Trophoblast cell (in vitro differentiated cells and primary cell): ENCODE results near the gene APC.

ENCODE experiments used
- DNase-seq, 2 donors: peaks; one replicate each; pipeline ENCODE4 v3.0.0-alpha.2; 2016
- H2AFZ ChIP-seq: 2 replicates; pipeline ENCODE4 v1.6.1; 2013; ENCODE audit warnings: low read length, moderate library complexity, mild to moderate bottlenecking; ENCODE audit not compliant: insufficient read depth, poor library complexity
- H2AK5ac ChIP-seq: 2 replicates; pipeline ENCODE4 v1.6.1; 2013; ENCODE audit warnings: mild to moderate bottlenecking, low read length
- H2BK120ac ChIP-seq: 2 replicates; pipeline ENCODE4 v1.6.1; 2013; ENCODE audit warnings: low read length, mild to moderate bottlenecking, moderate library complexity; ENCODE audit not compliant: insufficient read depth, poor library complexity
- H2BK12ac ChIP-seq: 2 replicates; pipeline ENCODE4 v1.6.1; 2013; ENCODE audit warnings: mild to moderate bottlenecking, low read length, moderate library complexity
- H2BK5ac ChIP-seq: 2 replicates; pipeline ENCODE4 v1.6.1; 2013; ENCODE audit warnings: low read length, low read depth, moderate library complexity, mild to moderate bottlenecking; ENCODE audit not compliant: poor library complexity
- H3K14ac ChIP-seq: 2 replicates; pipeline ENCODE4 v1.6.1; 2013; ENCODE audit warnings: mild to moderate bottlenecking, low read length
- H3K18ac ChIP-seq: 2 replicates; pipeline ENCODE4 v1.6.1; 2013; ENCODE audit warnings: mild to moderate bottlenecking, low read length
- H3K23ac ChIP-seq: 2 replicates; pipeline ENCODE4 v1.6.1; 2013; ENCODE audit warnings: low read length
- H3K27ac ChIP-seq: 2 replicates; pipeline ENCODE4 v1.5.1; 2013; ENCODE audit warnings: low read depth, mild to moderate bottlenecking, inconsistent platforms, low read length, moderate library complexity
- H3K27me3 ChIP-seq: 2 replicates; pipeline ENCODE4 v1.6.1; 2013; ENCODE audit warnings: inconsistent platforms, mild to moderate bottlenecking, low read length, moderate library complexity; ENCODE audit not compliant: insufficient read depth
- H3K36me3 ChIP-seq, 2 experiments: 1 replicate in 1 of 2; 2 replicates in 1 of 2; pipeline ENCODE4 v1.6.1; 2013; ENCODE audit warnings: low read length in 2 of 2, mild to moderate bottlenecking in 2 of 2, moderate library complexity in 1 of 2; ENCODE audit not compliant: insufficient read depth in 2 of 2, control insufficient read depth in 1 of 2
- H3K4ac ChIP-seq: 2 replicates; pipeline ENCODE4 v1.6.1; 2013; ENCODE audit warnings: low read depth, mild to moderate bottlenecking, low read length, moderate library complexity
- H3K4me1 ChIP-seq, 2 experiments: 1 replicate in 1 of 2; 2 replicates in 1 of 2; pipeline ENCODE4 v1.6.1; 2013; ENCODE audit warnings: low read length in 2 of 2, mild to moderate bottlenecking in 2 of 2, moderate library complexity in 1 of 2; ENCODE audit not compliant: insufficient read depth in 2 of 2, control insufficient read depth in 1 of 2
- H3K4me2 ChIP-seq: 2 replicates; pipeline ENCODE4 v1.6.1; 2013; ENCODE audit warnings: inconsistent platforms, mild to moderate bottlenecking, low read length, moderate library complexity
- H3K4me3 ChIP-seq: 2 replicates; pipeline ENCODE4 v1.5.1; 2013; ENCODE audit warnings: mild to moderate bottlenecking, low read depth, low read length, inconsistent platforms
- H3K79me1 ChIP-seq: one replicate; pipeline ENCODE4 v1.6.1; 2013; ENCODE audit warnings: low read length
- H3K79me2 ChIP-seq: 2 replicates; pipeline ENCODE4 v1.6.1; 2013; ENCODE audit warnings: low read length, mild to moderate bottlenecking; ENCODE audit not compliant: control insufficient read depth, insufficient read depth, poor library complexity
- H3K9ac ChIP-seq: 2 replicates; pipeline ENCODE4 v1.6.1; 2013; ENCODE audit warnings: mild to moderate bottlenecking, low read length
- H3K9me3 ChIP-seq: 2 replicates; pipeline ENCODE4 v1.6.1; 2013; ENCODE audit warnings: low read depth, mild to moderate bottlenecking, control low read depth, inconsistent platforms, low read length; ENCODE audit not compliant: insufficient read depth
- H4K12ac ChIP-seq: 2 replicates; pipeline ENCODE4 v1.6.1; 2013; ENCODE audit warnings: low read depth, mild to moderate bottlenecking, low read length, moderate library complexity
- H4K8ac ChIP-seq: 2 replicates; pipeline ENCODE4 v1.6.1; 2013; ENCODE audit warnings: low read depth, mild to moderate bottlenecking, low read length, moderate library complexity
- H4K91ac ChIP-seq: one replicate; pipeline ENCODE4 v1.6.1; 2013; ENCODE audit warnings: low read depth, mild to moderate bottlenecking, low read length, moderate library complexity
- WGBS: extraction: QIAGEN DNeasy Blood & Tissue Kit; methylation state at CpG from one replicate; pipeline ENCODE4 v1.1.7; 2013; ENCODE audit warnings: missing lambda C conversion rate; ENCODE audit not compliant: insufficient read length, insufficient coverage; ENCODE audit errors: extremely low coverage; 5-methylcytosine and 5-hydroxymethylcytosine counted together

APC gene

GRCh38 chr5:112717506-112718082, 20.1 kb upstream of the APC start:
- Histone ChIP-seq H3K9me3 (no peaks in the 10 kb centered on the region), H3K18ac (no peak overlapping the region), H4K91ac (no peak overlapping the region), H3K79me2 (no peaks in the 10 kb centered on the region), H4K12ac (no peak overlapping the region), H3K27ac (no peak overlapping the region), H2AK5ac (no peak overlapping the region), H3K23ac (no peak overlapping the region), H2BK5ac (no peak overlapping the region), H3K4me1 (peaks cover 0 to 3% of the 10 kb centered on the region in 2 experiments), H4K8ac (no peak overlapping the region), H3K4me3 (no peak overlapping the region), H3K9ac (no peak overlapping the region), H2AFZ (no peak overlapping the region), H3K4me2 (no peak overlapping the region), H2BK12ac (no peak overlapping the region), H3K79me1 (no peaks in the 10 kb centered on the region), H3K14ac (no peak overlapping the region), H3K27me3 (no peaks in the 10 kb centered on the region), H2BK120ac (no peak overlapping the region), H3K36me3 (no peaks in the 10 kb centered on the region), H3K4ac (no peak overlapping the region)
- no CpG with 5 or more reads among the region's 1 CpG for WGBS
- DNase-seq, result peak in 1 of 2 donors; percentile 38

DNA sequence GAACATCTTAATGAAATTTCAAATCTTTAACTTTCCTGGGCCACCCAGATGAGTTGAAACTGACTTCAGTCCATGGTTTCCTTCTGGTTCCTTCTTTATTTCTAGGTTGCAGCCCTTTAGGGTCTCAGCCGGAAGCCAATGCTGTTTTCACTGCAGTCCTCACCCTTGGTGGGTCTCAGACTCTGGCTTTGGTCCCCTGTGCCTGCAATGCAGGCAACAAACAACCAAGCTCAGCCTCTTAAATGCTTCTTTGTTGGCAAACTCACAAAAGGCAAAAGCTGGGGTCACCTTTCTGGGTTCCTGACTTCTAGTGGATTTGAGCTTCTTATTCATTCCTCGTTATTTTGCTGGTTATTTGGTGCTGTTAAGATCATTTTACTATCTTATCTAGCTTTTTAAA, 19.3 kb upstream of the APC start:
- Histone ChIP-seq H3K36me3 (no peaks in the 10 kb centered on the region), H3K27me3 (no peaks in the 10 kb centered on the region)

DNA sequence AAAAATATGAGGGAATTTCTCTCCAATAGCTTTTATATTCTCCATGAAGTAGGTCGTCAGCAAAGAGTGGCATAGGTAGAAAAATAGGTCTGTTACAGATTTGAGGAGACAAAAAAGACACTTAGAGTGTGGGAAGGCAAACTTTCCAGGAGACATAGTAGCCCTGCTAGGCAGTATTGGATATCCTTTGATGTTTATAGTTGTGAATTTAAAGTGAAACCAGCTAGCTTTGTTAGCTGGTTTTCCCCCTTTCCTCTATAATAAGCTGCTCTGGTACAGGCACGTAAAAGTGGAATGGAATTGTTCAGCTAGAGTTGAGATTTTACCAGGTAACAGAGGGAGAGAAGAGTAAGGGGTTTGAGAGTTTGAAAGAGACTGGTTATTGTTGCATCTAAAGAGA, 17.1 kb upstream of the APC start:
- Histone ChIP-seq H2AFZ (no peak overlapping the region), H3K9ac (no peak overlapping the region), H3K9me3 (no peaks in the 10 kb centered on the region), H3K23ac (no peak overlapping the region), H3K4ac (no peak overlapping the region), H3K27me3 (no peaks in the 10 kb centered on the region), H3K14ac (no peak overlapping the region), H4K91ac (no peak overlapping the region), H3K27ac (no peak overlapping the region), H2BK120ac (no peak overlapping the region), H4K12ac (no peak overlapping the region), H4K8ac (no peak overlapping the region), H3K36me3 (no peaks in the 10 kb centered on the region), H2AK5ac (no peak overlapping the region), H2BK5ac (no peak overlapping the region), H3K4me1 (peaks cover 0 to 3% of the 10 kb centered on the region in 2 experiments), H3K4me2 (no peak overlapping the region), H3K79me1 (no peaks in the 10 kb centered on the region), H2BK12ac (no peak overlapping the region), H3K18ac (no peak overlapping the region), H3K79me2 (no peaks in the 10 kb centered on the region), H3K4me3 (no peak overlapping the region)
- WGBS, result no CpG with 5 or more reads among the region's 2 CpGs
- no peak for DNase-seq

More for the DNA sequence above, 19.3 kb upstream of the APC start:
- H2BK5ac ChIP-seq, result no peak overlapping the region
- H3K9ac ChIP-seq, result no peak overlapping the region
- no peak for DNase-seq
- no peak overlapping the region for H3K4me3 ChIP-seq
- H2BK120ac ChIP-seq, result no peak overlapping the region
- H3K79me1 ChIP-seq, result no peaks in the 10 kb centered on the region
- H4K8ac ChIP-seq, result no peak overlapping the region
- no peak overlapping the region for H3K14ac ChIP-seq
- no peak overlapping the region for H2BK12ac ChIP-seq
- H3K23ac ChIP-seq, result no peak overlapping the region
- H2AFZ ChIP-seq, result no peak overlapping the region
- no CpG with 5 or more reads among the region's 2 CpGs for WGBS
- H3K18ac ChIP-seq, result no peak overlapping the region
- H3K4me1 ChIP-seq, result peaks cover 0 to 3% of the 10 kb centered on the region in 2 experiments
- no peaks in the 10 kb centered on the region for H3K9me3 ChIP-seq
- H4K12ac ChIP-seq, result no peak overlapping the region
- H2AK5ac ChIP-seq, result no peak overlapping the region
- no peak overlapping the region for H4K91ac ChIP-seq
- no peak overlapping the region for H3K27ac ChIP-seq
- no peak overlapping the region for H3K4ac ChIP-seq
- no peak overlapping the region for H3K4me2 ChIP-seq
- H3K79me2 ChIP-seq, result no peaks in the 10 kb centered on the region

DNA sequence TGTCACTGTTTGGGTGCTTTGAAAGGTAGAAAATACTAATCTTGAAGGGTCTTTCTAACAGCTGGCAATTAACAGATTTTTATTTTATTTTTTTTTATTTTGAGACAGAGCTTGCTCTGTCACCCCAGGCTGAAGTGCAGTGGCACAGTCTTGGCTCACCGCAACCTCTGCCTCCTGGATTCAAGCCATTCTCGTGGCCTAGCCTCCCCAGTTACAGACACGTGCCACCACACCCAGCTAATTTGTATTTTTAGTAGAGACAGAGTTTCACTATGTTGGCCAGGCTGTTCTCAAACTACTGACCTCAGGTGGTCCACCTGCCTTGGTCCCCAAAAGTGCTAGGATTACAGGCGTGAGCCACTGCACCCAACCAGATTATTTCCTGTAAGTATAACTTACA, 12.8 kb upstream of the APC start:
- H3K23ac ChIP-seq, result no peak overlapping the region
- H3K18ac ChIP-seq, result no peak overlapping the region
- H2BK12ac ChIP-seq, result no peak overlapping the region
- H3K79me1 ChIP-seq, result no peaks in the 10 kb centered on the region
- no peak overlapping the region for H3K4me3 ChIP-seq
- no peak overlapping the region for H3K27ac ChIP-seq
- H3K79me2 ChIP-seq, result no peaks in the 10 kb centered on the region
- no peak overlapping the region for H2BK120ac ChIP-seq
- no peak overlapping the region for H4K12ac ChIP-seq
- H3K4me1 ChIP-seq, result no peaks in the 10 kb centered on the region
- no peak overlapping the region for H3K9ac ChIP-seq
- H2AFZ ChIP-seq, result no peak overlapping the region
- H3K9me3 ChIP-seq, result no peaks in the 10 kb centered on the region
- peaks cover 0 to 2% of the 10 kb centered on the region in 2 experiments for H3K36me3 ChIP-seq
- H3K27me3 ChIP-seq, result no peaks in the 10 kb centered on the region
- no CpG with 5 or more reads among the region's 4 CpGs for WGBS
- DNase-seq, result no peak
- no peak overlapping the region for H3K4ac ChIP-seq
- H3K14ac ChIP-seq, result no peak overlapping the region
- H3K4me2 ChIP-seq, result no peak overlapping the region
- H2AK5ac ChIP-seq, result no peak overlapping the region
- no peak overlapping the region for H4K91ac ChIP-seq
- no peak overlapping the region for H2BK5ac ChIP-seq
- no peak overlapping the region for H4K8ac ChIP-seq
